ENCODE results near the gene MYH7B.

Gene MYH7B

GRCh38 chr20:34983089-34983820 is 27.6 kb downstream of the MYH7B start:
- peaks cover 45% of the 10 kb centered on the region for H3K27me3 ChIP-seq (ENCODE audit: insufficient read depth, insufficient read length)
- no peaks in the 10 kb centered on the region for H3K9me3 ChIP-seq (ENCODE audit: insufficient read depth, low read length)
- TF ChIP-seq YY1 (IDR thresholded peaks at IDR 0.05; ENCODE audit: insufficient read depth, insufficient read length) (no peak), ZNF274 (IDR thresholded peaks at IDR 0.05; ENCODE audit: low read depth, low read length) (no peak), SUZ12 (IDR thresholded peaks at IDR 0.05; ENCODE audit: extremely low read depth, insufficient read depth, insufficient read length) (no peak)
- H3K4me3 ChIP-seq (ENCODE audit: insufficient read length, low read depth) = no peak overlapping the region
- no peak for DNase-seq (ENCODE audit: low read depth, low spot score)
- H3K9ac ChIP-seq (ENCODE audit: insufficient read length, low read depth) = no peak overlapping the region
- H3K36me3 ChIP-seq (ENCODE audit: insufficient read depth, insufficient read length, low read length) = no peaks in the 10 kb centered on the region
- peaks cover 30% of the 10 kb centered on the region for H3K4me1 ChIP-seq (ENCODE audit: insufficient read depth, insufficient read length)

GRCh38 chr20:34983995-34984735 is 28.5 kb downstream of the MYH7B start:
- H3K27me3 ChIP-seq (ENCODE audit: insufficient read depth, insufficient read length) = peaks cover 44% of the 10 kb centered on the region
- no peaks in the 10 kb centered on the region for H3K9me3 ChIP-seq (ENCODE audit: insufficient read depth, low read length)
- H3K36me3 ChIP-seq (ENCODE audit: insufficient read depth, insufficient read length, low read length) = peaks cover 1% of the 10 kb centered on the region
- peaks cover 30% of the 10 kb centered on the region for H3K4me1 ChIP-seq (ENCODE audit: insufficient read depth, insufficient read length)
- no peak overlapping the region for H3K4me3 ChIP-seq (ENCODE audit: insufficient read length, low read depth)
- DNase-seq (ENCODE audit: low read depth, low spot score) = peak; percentile 42
- no peak overlapping the region for H3K9ac ChIP-seq (ENCODE audit: insufficient read length, low read depth)
- TF ChIP-seq SUZ12 (IDR thresholded peaks at IDR 0.05; ENCODE audit: extremely low read depth, insufficient read depth, insufficient read length) = no peak

GRCh38 chr20:34984756-34985261 is 29.1 kb downstream of the MYH7B start:
- Histone ChIP-seq H3K9ac (ENCODE audit: insufficient read length, low read depth) (peak overlapping the region; percentile 18), H3K4me3 (ENCODE audit: insufficient read length, low read depth) (no peak overlapping the region), H3K27me3 (ENCODE audit: insufficient read depth, insufficient read length) (peaks cover 41% of the 10 kb centered on the region), H3K36me3 (ENCODE audit: insufficient read depth, insufficient read length, low read length) (peaks cover 8% of the 10 kb centered on the region), H3K9me3 (ENCODE audit: insufficient read depth, low read length) (no peaks in the 10 kb centered on the region), H3K4me1 (ENCODE audit: insufficient read depth, insufficient read length) (peaks cover 30% of the 10 kb centered on the region)
- no peak for DNase-seq (ENCODE audit: low read depth, low spot score)
- no peak for TF ChIP-seq ZNF274 (IDR thresholded peaks at IDR 0.05; ENCODE audit: low read depth, low read length)
- TF ChIP-seq YY1 (IDR thresholded peaks at IDR 0.05; ENCODE audit: insufficient read depth, insufficient read length) = no peak
- no peak for TF ChIP-seq SUZ12 (IDR thresholded peaks at IDR 0.05; ENCODE audit: extremely low read depth, insufficient read depth, insufficient read length)

GRCh38 chr20:34985461-34986310 is 30.0 kb downstream of the MYH7B start:
- Histone ChIP-seq H3K27me3 (ENCODE audit: insufficient read depth, insufficient read length) (peaks cover 41% of the 10 kb centered on the region), H3K4me3 (ENCODE audit: insufficient read length, low read depth) (no peak overlapping the region), H3K9ac (ENCODE audit: insufficient read length, low read depth) (peak overlapping the region; percentile 18), H3K4me1 (ENCODE audit: insufficient read depth, insufficient read length) (peaks cover 31% of the 10 kb centered on the region), H3K36me3 (ENCODE audit: insufficient read depth, insufficient read length, low read length) (peaks cover 12% of the 10 kb centered on the region), H3K9me3 (ENCODE audit: insufficient read depth, low read length) (no peaks in the 10 kb centered on the region)
- DNase-seq (ENCODE audit: low read depth, low spot score) = no peak
- no peak for TF ChIP-seq YY1 (IDR thresholded peaks at IDR 0.05; ENCODE audit: insufficient read depth, insufficient read length)
- TF ChIP-seq ZNF274 (IDR thresholded peaks at IDR 0.05; ENCODE audit: low read depth, low read length) = no peak
- no peak for TF ChIP-seq SUZ12 (IDR thresholded peaks at IDR 0.05; ENCODE audit: extremely low read depth, insufficient read depth, insufficient read length)

GRCh38 chr20:34986311-34987287 is 30.9 kb downstream of the MYH7B start:
- TF ChIP-seq SUZ12 (IDR thresholded peaks at IDR 0.05; ENCODE audit: extremely low read depth, insufficient read depth, insufficient read length) (no peak), ZNF274 (IDR thresholded peaks at IDR 0.05; ENCODE audit: low read depth, low read length) (no peak), YY1 (IDR thresholded peaks at IDR 0.05; ENCODE audit: insufficient read depth, insufficient read length) (no peak)
- H3K9me3 ChIP-seq (ENCODE audit: insufficient read depth, low read length) = no peaks in the 10 kb centered on the region
- no peak overlapping the region for H3K9ac ChIP-seq (ENCODE audit: insufficient read length, low read depth)
- peaks cover 27% of the 10 kb centered on the region for H3K4me1 ChIP-seq (ENCODE audit: insufficient read depth, insufficient read length)
- no peak for DNase-seq (ENCODE audit: low read depth, low spot score)
- no peak overlapping the region for H3K4me3 ChIP-seq (ENCODE audit: insufficient read length, low read depth)
- peaks cover 18% of the 10 kb centered on the region for H3K36me3 ChIP-seq (ENCODE audit: insufficient read depth, insufficient read length, low read length)
- peaks cover 41% of the 10 kb centered on the region for H3K27me3 ChIP-seq (ENCODE audit: insufficient read depth, insufficient read length)
